Stimulated activated naive CD8-positive, alpha-beta T cell treated with anti-CD3 and anti-CD28 coated beads, Interleukin-15, Interleukin-2, amounts not matched to agents 100 U/mL and 50 U/mL, for 24 hours (primary cell): Measurements from ENCODE around the gene CALCOCO1.

Experiments used
- ATAC-seq: fragments of 150-1000 bp; cut with Tn5 transposase; one replicate; pipeline ENCODE4 v1.10.0; 2021
- DNase-seq: peaks from one replicate; pipeline ENCODE4 v3.0.0; 2021

CALCOCO1 gene

DNA sequence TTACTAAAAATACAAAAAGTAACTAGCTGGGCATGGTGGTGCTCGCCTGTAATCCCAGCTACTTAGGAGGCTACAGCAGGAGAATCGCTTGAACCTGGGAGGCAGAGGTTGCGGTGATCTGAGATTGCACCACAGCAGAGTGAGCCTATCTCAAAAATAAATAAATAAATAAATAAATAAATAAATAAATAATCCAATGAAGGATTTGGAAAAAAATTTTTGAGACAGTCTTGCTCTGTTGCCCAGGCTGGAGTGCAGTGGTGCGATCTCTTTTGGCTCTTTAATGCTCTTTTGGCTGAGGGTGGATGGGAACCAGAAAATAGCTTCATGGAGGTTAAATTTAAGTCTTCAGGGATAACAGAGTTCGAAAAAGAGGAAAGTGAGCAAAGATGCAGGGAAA is 63.1 kb downstream of the CALCOCO1 start:
- DNase-seq = no peak

DNA sequence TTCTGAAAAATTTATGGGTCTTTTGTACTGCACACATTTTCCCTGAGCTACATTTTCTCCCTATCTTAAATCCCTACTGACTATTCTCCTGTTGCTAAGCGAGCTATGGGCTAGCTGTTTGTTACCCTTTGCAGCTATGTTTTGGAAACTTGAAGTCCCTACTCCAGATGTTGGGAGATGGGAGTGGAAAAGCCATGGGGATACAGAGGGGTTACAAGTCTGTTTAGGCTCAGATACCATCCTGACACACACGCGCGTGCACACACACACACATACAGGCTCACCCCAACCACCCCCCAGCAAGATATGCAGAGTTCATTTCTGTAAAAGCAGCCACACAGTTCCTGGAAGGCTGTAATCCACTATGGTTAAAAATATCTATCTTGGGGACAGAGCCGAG is 67.2 kb downstream of the CALCOCO1 start:
- DNase-seq (no peak), ATAC-seq (no peak)

More for the DNA sequence above, 63.1 kb downstream of the CALCOCO1 start:
- no peak for ATAC-seq

DNA sequence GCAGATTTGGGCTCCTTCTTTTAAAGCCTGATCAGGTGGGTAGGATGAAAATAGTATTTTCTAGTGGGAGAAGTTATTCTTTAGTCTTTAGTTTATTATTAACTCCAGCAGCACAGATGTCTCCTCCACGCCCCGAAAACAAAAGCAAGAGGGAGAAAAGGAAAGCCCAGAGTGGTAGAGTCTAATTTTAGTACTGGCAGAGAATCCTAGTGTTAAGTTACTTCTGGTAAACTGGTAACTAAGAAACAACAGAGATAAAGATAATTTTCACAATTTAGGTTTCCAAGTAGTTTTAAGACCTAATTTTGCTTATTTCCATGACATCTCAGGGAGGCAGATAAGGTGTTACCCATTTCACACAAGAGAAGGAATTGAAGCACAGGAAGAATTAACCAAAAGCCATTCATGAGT is 67.7 kb downstream of the CALCOCO1 start:
- no peak for ATAC-seq
- DNase-seq = no peak

DNA sequence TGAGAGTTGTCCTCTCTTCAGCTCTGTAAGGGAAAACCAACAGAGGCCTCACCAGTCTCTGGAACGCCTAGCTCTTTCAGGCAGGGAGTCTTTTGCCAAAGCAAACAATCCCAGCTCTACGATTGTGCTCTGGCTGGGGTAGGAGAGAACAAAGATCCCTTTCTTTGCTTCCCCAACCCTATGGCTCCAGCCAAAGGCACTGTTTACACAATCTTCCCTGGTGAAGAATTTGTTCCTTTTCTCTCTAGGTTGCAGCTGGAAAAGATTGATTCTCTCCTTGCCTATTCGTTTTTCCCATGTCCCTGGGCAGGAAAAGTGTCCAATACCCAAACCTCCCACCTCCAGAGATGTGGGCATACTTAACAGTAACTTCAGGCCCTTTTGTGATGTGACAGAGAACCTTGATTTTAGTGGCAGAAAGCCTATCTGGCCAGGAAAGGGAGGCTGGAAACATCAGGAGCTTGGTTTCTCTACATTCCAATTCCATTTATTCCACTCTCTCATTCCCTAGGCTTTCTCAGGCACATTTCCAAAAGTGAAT is 68.2 kb downstream of the CALCOCO1 start:
- no peak for DNase-seq

More for the DNA sequence above, 68.2 kb downstream of the CALCOCO1 start:
- ATAC-seq = no peak
